ENCODE data around the gene CSMD2. TPM values are rescaled to one million over a fixed set of nuclear protein-coding genes. Genes with fewer than 3 reads are reported as not detected.

CSMD2 gene
- total RNA-seq, 2 experiments from 2014 or later = not detected

DNA sequence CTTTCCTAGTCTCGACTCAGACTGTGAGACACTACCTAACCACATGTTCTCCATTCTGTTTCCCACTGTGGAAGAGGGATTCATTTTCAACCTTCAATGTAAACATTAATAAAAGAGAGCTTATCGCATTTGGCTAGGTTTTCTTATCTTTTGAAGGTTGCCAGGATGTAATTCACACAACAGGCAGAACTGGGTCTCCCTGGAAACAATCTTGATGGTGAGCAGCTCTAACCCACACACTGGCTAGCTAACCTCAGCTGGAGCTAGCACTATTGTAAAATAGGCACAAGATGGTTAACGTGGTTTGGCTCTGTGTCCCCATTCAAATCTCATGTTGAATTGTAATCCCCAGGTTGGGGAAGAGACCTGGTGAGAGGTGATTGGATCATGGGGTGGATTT lies 617.5 kb downstream of the CSMD2 start:
- ChIA-PET POLR2A (no interaction called here), CTCF (no interaction called here)
- DNase-seq = no peak
- Mint-ChIP-seq H3K4me3 (no peak overlapping the region), H3K9me3 (peaks cover 5% of the 10 kb centered on the region), H3K4me1 (ENCODE audit: low read depth) (no peaks in the 10 kb centered on the region), H3K36me3 (ENCODE audit: low read depth) (no peaks in the 10 kb centered on the region), H3K27me3 (peaks cover 43% of the 10 kb centered on the region), H3K27ac (no peak overlapping the region)
- Histone ChIP-seq H3K4me1 (ENCODE audit: insufficient read depth, low read length) (no peaks in the 10 kb centered on the region), H3K4me3 (ENCODE audit: low read length) (no peak overlapping the region), H3K36me3 (ENCODE audit: insufficient read depth, low read length) (no peaks in the 10 kb centered on the region), H3K27me3 (ENCODE audit: control insufficient read depth in 1 of 2, insufficient read depth in 2 of 2, low read length in 2 of 2) (peaks cover 0 to 9% of the 10 kb centered on the region in 2 experiments), H3K27ac (ENCODE audit: low read depth in 1 of 2, low read length in 2 of 2) (no peak overlapping the region), H3K9me3 (ENCODE audit: control insufficient read depth in 1 of 2, insufficient read depth in 1 of 2, low read length in 2 of 2) (peaks cover 6 to 16% of the 10 kb centered on the region in 2 experiments)
- intact Hi-C loops (cut with DNase I, micrococcal nuclease) = no loop called here
- no peak for ATAC-seq (ENCODE audit: poor library complexity)
- TF ChIP-seq CTCF (IDR thresholded peaks at IDR 0.05) = no peak

DNA sequence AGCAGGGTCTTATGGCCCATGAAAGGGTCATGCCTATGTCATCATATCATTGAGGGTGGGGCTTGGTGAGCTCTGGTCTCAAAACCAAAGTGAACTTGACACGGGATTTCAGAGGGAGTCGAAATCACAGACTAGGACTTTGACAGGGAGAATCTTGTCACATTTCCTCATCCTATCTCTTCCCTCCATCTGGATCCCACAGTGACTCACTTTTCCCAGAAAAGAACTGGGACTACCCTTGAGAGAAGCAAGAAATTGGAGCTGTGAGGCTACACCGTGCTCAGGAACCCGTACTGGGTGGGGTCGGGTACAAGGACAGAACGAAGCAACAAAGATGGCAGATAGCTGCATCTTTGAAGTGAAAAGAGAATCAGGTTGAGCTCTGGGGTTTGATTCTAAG lies 623.1 kb downstream of the CSMD2 start:
- Mint-ChIP-seq H3K9me3 (no peaks in the 10 kb centered on the region), H3K4me3 (no peak overlapping the region), H3K4me1 (ENCODE audit: low read depth) (no peaks in the 10 kb centered on the region), H3K36me3 (ENCODE audit: low read depth) (no peaks in the 10 kb centered on the region), H3K27me3 (peaks cover 28% of the 10 kb centered on the region), H3K27ac (no peak overlapping the region)
- Histone ChIP-seq H3K27me3 (ENCODE audit: control insufficient read depth in 1 of 2, insufficient read depth in 2 of 2, low read length in 2 of 2) (peaks cover 0 to 6% of the 10 kb centered on the region in 2 experiments), H3K27ac (ENCODE audit: low read depth in 1 of 2, low read length in 2 of 2) (no peak overlapping the region), H3K4me3 (ENCODE audit: low read length) (no peak overlapping the region), H3K36me3 (ENCODE audit: insufficient read depth, low read length) (no peaks in the 10 kb centered on the region), H3K4me1 (ENCODE audit: insufficient read depth, low read length) (no peaks in the 10 kb centered on the region), H3K9me3 (ENCODE audit: control insufficient read depth in 1 of 2, insufficient read depth in 1 of 2, low read length in 2 of 2) (peaks cover 0 to 5% of the 10 kb centered on the region in 2 experiments)
- ChIA-PET POLR2A (no interaction called here), CTCF (no interaction called here)
- TF ChIP-seq CTCF (IDR thresholded peaks at IDR 0.05) = no peak
- ATAC-seq (ENCODE audit: poor library complexity) (no peak), DNase-seq (no peak)
- intact Hi-C loops (cut with DNase I, micrococcal nuclease) = no loop called here

GRCh38 chr1:33537885-33538284 lies 627.1 kb downstream of the CSMD2 start:
- TF ChIP-seq CTCF (IDR thresholded peaks at IDR 0.05) = no peak
- no peak overlapping the region for H3K4me3 ChIP-seq (ENCODE audit: low read length)
- H3K4me1 ChIP-seq (ENCODE audit: insufficient read depth, low read length) = no peaks in the 10 kb centered on the region
- ATAC-seq (ENCODE audit: poor library complexity) = no peak
- no peaks in the 10 kb centered on the region for H3K27me3 ChIP-seq (ENCODE audit: control insufficient read depth in 1 of 2, insufficient read depth in 2 of 2, low read length in 2 of 2)
- Mint-ChIP-seq H3K4me1 (ENCODE audit: low read depth) (no peaks in the 10 kb centered on the region), H3K36me3 (ENCODE audit: low read depth) (no peaks in the 10 kb centered on the region), H3K27me3 (peaks cover 18% of the 10 kb centered on the region), H3K4me3 (no peak overlapping the region), H3K27ac (no peak overlapping the region), H3K9me3 (no peaks in the 10 kb centered on the region)
- H3K36me3 ChIP-seq (ENCODE audit: insufficient read depth, low read length) = no peaks in the 10 kb centered on the region
- DNase-seq = no peak
- H3K9me3 ChIP-seq (ENCODE audit: control insufficient read depth in 1 of 2, insufficient read depth in 1 of 2, low read length in 2 of 2) = no peaks in the 10 kb centered on the region
- ChIA-PET CTCF (no interaction called here), POLR2A (no interaction called here)
- H3K27ac ChIP-seq (ENCODE audit: low read depth in 1 of 2, low read length in 2 of 2) = no peak overlapping the region
- intact Hi-C loops (cut with DNase I, micrococcal nuclease) = no loop called here

Measured in CD4-positive, alpha-beta T cell (primary cell).